ENCODE results near the gene ROR2.
"Not testable (repeated sequence)": the region's sequence is repeated elsewhere in the genome, so short reads cannot be mapped to it uniquely, and the experiment has no call there.

Gene ROR2

GRCh38 chr9:91798273-91799112, 151.5 kb downstream of the ROR2 start:
- DNase-seq (ENCODE audit: low spot score) = not testable (repeated sequence)

GRCh38 chr9:91797517-91797916, 152.5 kb downstream of the ROR2 start:
- DNase-seq (ENCODE audit: low spot score) = not testable (repeated sequence)

GRCh38 chr9:91796516-91796915, 153.5 kb downstream of the ROR2 start:
- not testable (repeated sequence) for DNase-seq (ENCODE audit: low spot score)

- DNase-seq (ENCODE audit: low spot score) = no peak
Observed at GRCh38 chr9:91795598-91796241, 154.3 kb downstream of the ROR2 start.

GRCh38 chr9:91793371-91793770, 156.7 kb downstream of the ROR2 start:
- not testable (repeated sequence) for DNase-seq (ENCODE audit: low spot score)

- no peak for DNase-seq (ENCODE audit: low spot score)
Observed at GRCh38 chr9:91790917-91791316, 159.1 kb downstream of the ROR2 start.

GRCh38 chr9:91789941-91790340, 160.1 kb downstream of the ROR2 start:
- no peak for DNase-seq (ENCODE audit: low spot score)

GRCh38 chr9:91787931-91788330, 162.1 kb downstream of the ROR2 start:
- no peak for DNase-seq (ENCODE audit: low spot score)

- DNase-seq (ENCODE audit: low spot score) = no peak
Observed at GRCh38 chr9:91786132-91786896, 163.7 kb downstream of the ROR2 start.

GRCh38 chr9:91785447-91785842, 164.6 kb downstream of the ROR2 start:
- no peak for DNase-seq (ENCODE audit: low spot score)

- no peak for DNase-seq (ENCODE audit: low spot score)
Observed at GRCh38 chr9:91784673-91785446, 165.2 kb downstream of the ROR2 start.

- DNase-seq (ENCODE audit: low spot score) = no peak
Observed at GRCh38 chr9:91783876-91784672, 166.0 kb downstream of the ROR2 start.

GRCh38 chr9:91783411-91783810, 166.6 kb downstream of the ROR2 start:
- DNase-seq (ENCODE audit: low spot score) = no peak

- DNase-seq (ENCODE audit: low spot score) = no peak
Observed at GRCh38 chr9:91782708-91783214, 167.3 kb downstream of the ROR2 start.

- DNase-seq (ENCODE audit: low spot score) = no peak
Observed at GRCh38 chr9:91781906-91782305, 168.1 kb downstream of the ROR2 start.

- DNase-seq (ENCODE audit: low spot score) = no peak
Observed at GRCh38 chr9:91781116-91781515, 168.9 kb downstream of the ROR2 start.

GRCh38 chr9:91778031-91778430, 172.0 kb downstream of the ROR2 start:
- DNase-seq (ENCODE audit: low spot score) = no peak

GRCh38 chr9:91777292-91777830, 172.7 kb downstream of the ROR2 start:
- DNase-seq (ENCODE audit: low spot score) = no peak

GRCh38 chr9:91776409-91777291, 173.4 kb downstream of the ROR2 start:
- no peak for DNase-seq (ENCODE audit: low spot score)

GRCh38 chr9:91775708-91776028, 174.4 kb downstream of the ROR2 start:
- DNase-seq (ENCODE audit: low spot score) = no peak
